HepG2 (cell line): Measurements from ENCODE around the gene DHRS9. TPM values are rescaled to one million over a fixed set of nuclear protein-coding genes. Genes with fewer than 3 reads are reported as not detected.

Source experiments
- ATAC-seq: fragments of 200-7000 bp; cut with Tn5 transposase; 3 replicates; pipeline ENCODE4 v1.9.1; 2020; ENCODE audit warnings: mild to moderate bottlenecking, moderate library complexity
- BruUV-seq: library from RNA; stranded (reverse); fragments of 400-500 nt; replicated peaks from 2 replicates; lab custom pipeline; 2021; lab: Mats Ljungman, UMichigan
- CTCF ChIA-PET: fragments of 300-600 bp; formaldehyde crosslinking; extraction: SDS; loops from one replicate; lab custom pipeline; 2021; ENCODE audit warnings: low total read pairs, inconsistent platforms, low intra/inter-chr PET ratio; lab: Yijun Ruan, JAX
- POLR2A ChIA-PET: fragments of 350-600 bp; sonication (Branson Sonifier 250); formaldehyde crosslinking; loops from one replicate; lab custom pipeline; 2020; ENCODE audit warnings: antibody characterized with exemption, inconsistent platforms; lab: Yijun Ruan, JAX
- DNase-seq: peaks from one replicate; pipeline ENCODE4 v3.0.0-alpha.2; 2015; ENCODE audit warnings: low spot score
- FAIRE-seq: peaks from 3 replicates; lab custom pipeline; 2011; peaks lifted over from hg19 to GRCh38; lab: Jason Lieb, UNC
- H2AFZ ChIP-seq: one replicate; pipeline ENCODE4 v1.6.1; 2011; ENCODE audit warnings: low read length, inconsistent platforms
- H3K27ac ChIP-seq: fragments of 300-600 bp; 3 replicates; pipeline ENCODE4 v1.8.0; 2011; ENCODE audit warnings: mixed run types, mild to moderate bottlenecking, mixed read lengths, low read length, inconsistent platforms; ENCODE audit not compliant: insufficient read depth; ENCODE audit errors: extremely low read length
- H3K27me3 ChIP-seq, 2 experiments: fragments of 200-600 bp in 1 of 2; 2 replicates in 1 of 2; 3 replicates in 1 of 2; pipeline versions ENCODE4 v1.6.0 to v1.8.0; 2011; ENCODE audit warnings: low read length in 2 of 2, mild to moderate bottlenecking in 2 of 2, moderate library complexity in 2 of 2, inconsistent platforms in 1 of 2; ENCODE audit not compliant: insufficient read depth in 2 of 2, control insufficient read depth in 1 of 2
- H3K36me3 ChIP-seq, 2 experiments: fragments of 200-600 bp in 1 of 2; replicated peaks in 1 of 2; 2 replicates in 1 of 2; 3 replicates in 1 of 2; pipeline versions ENCODE4 v1.5.1 to v1.8.0; 2011; ENCODE audit warnings: low read length in 2 of 2, inconsistent platforms in 1 of 2; ENCODE audit not compliant: insufficient read depth in 2 of 2, control insufficient read depth in 1 of 2
- H3K4me1 ChIP-seq: 2 replicates; pipeline ENCODE4 v1.5.1; 2012; ENCODE audit warnings: low read length, inconsistent platforms; ENCODE audit not compliant: insufficient read depth
- H3K4me2 ChIP-seq: 2 replicates; pipeline ENCODE4 v1.6.0; 2011; ENCODE audit warnings: low read depth, low read length, inconsistent platforms
- H3K4me3 ChIP-seq, 3 experiments: fragments of 200-600 bp in 1 of 3; sonication (generic), shearing (Covaris generic) in 1 of 3; replicated peaks in 1 of 3; 2 replicates each; pipeline ENCODE4 v1.5.1; 2011 to 2016; ENCODE audit warnings: low read length in 3 of 3, inconsistent platforms in 2 of 3, low read depth in 2 of 3, mild to moderate bottlenecking in 2 of 3, control low read depth in 1 of 3, mixed read lengths in 1 of 3; ENCODE audit not compliant: insufficient read depth in 1 of 3
- H3K79me2 ChIP-seq: one replicate; pipeline ENCODE4 v1.6.1; 2011; ENCODE audit warnings: low read length, inconsistent platforms; ENCODE audit not compliant: insufficient read depth
- H3K9ac ChIP-seq: 2 replicates; pipeline ENCODE4 v1.6.0; 2011; ENCODE audit warnings: mild to moderate bottlenecking, low read depth, low read length, inconsistent platforms; ENCODE audit not compliant: insufficient read depth
- H3K9me3 ChIP-seq: 2 replicates; pipeline ENCODE4 v1.5.1; 2012; ENCODE audit warnings: mild to moderate bottlenecking, low read length
- H4K20me1 ChIP-seq: 2 replicates; pipeline ENCODE4 v1.6.0; 2011; ENCODE audit warnings: inconsistent platforms, mild to moderate bottlenecking, low read length, moderate library complexity; ENCODE audit not compliant: insufficient read depth
- RARG ChIP-seq: sonication (generic); formaldehyde crosslinking; IDR thresholded peaks from 2 replicates; pipeline ENCODE4 v1.4.0; 2020; ENCODE audit warnings: low read depth, mild to moderate bottlenecking, missing genetic modification reagents
- RBFOX2 ChIP-seq: fragments of 200-400 bp; formaldehyde crosslinking; IDR thresholded peaks from 2 replicates; pipeline ENCODE4 v1.6.1; 2017; ENCODE audit warnings: low read depth, mild to moderate bottlenecking, low read length
- YY1 ChIP-seq: IDR thresholded peaks from 2 replicates; pipeline ENCODE4 v1.6.1; 2011; ENCODE audit warnings: low read length, low read depth, moderate library complexity, mild to moderate bottlenecking; ENCODE audit not compliant: insufficient read depth, insufficient replicate concordance
- ZFP82 ChIP-seq: sonication (generic); formaldehyde crosslinking; IDR thresholded peaks from 2 replicates; pipeline ENCODE4 v1.5.1; 2020; ENCODE audit warnings: mild to moderate bottlenecking, missing genetic modification reagents, borderline replicate concordance
- ZNF749 ChIP-seq: sonication (generic); formaldehyde crosslinking; IDR thresholded peaks from 2 replicates; pipeline ENCODE4 v1.8.0; 2022; ENCODE audit warnings: mild to moderate bottlenecking, missing genetic modification reagents, moderate library complexity, borderline replicate concordance
- ZNF777 ChIP-seq: sonication (generic); formaldehyde crosslinking; IDR thresholded peaks from 2 replicates; pipeline ENCODE4 v1.4.0; 2020; ENCODE audit warnings: missing genetic modification reagents
- WGBS: methylation state at CpG from one replicate; pipeline ENCODE4 v1.1.6; 2017; ENCODE audit warnings: low lambda C conversion rate; 5-methylcytosine and 5-hydroxymethylcytosine counted together
- in situ Hi-C: cut with HindIII; loops from 2 replicates; pipeline ENCODE4 v1.10.0; 2017; ENCODE audit warnings: low pct_unique_long_range_greater_than_20kb; ENCODE audit not compliant: extremely low pct_ligation_motif_present
- intact Hi-C: fragments of 100-400 bp; cut with micrococcal nuclease; formaldehyde crosslinking; loops from one replicate; pipeline ENCODE4 v1.10.0; 2022; ENCODE audit not compliant: unreplicated experiment
- polyA plus RNA-seq, 8 experiments: library from polyadenylated mRNA; depleted of rRNA in 3 of 8; stranded (reverse) in 7 of 8; unstranded in 1 of 8; fragments of >200 nt; fragmentation: Illumina TruSeq in 4 of 8; extraction: Trizol in 4 of 8; gene quantifications; 2 replicates each; pipeline versions ENCODE4 v1.2.1 to v1.2.3, GENCODE V29; 2011 to 2016; ENCODE audit warnings: low read depth in 4 of 8, missing spikeins in 1 of 8, mixed read lengths in 1 of 8; ENCODE audit not compliant: insufficient read depth in 1 of 8
- total RNA-seq, 5 experiments: library from RNA; depleted of rRNA; stranded (reverse); fragments of >200 nt; fragmentation: Illumina TruSeq; extraction: Trizol; gene quantifications; 2 replicates each; pipeline ENCODE4 v1.2.3, GENCODE V29; 2016; ENCODE audit warnings: low read depth in 1 of 5
- TF ChIP-seq, protein P1 (sequence below): sonication (generic); formaldehyde crosslinking; IDR thresholded peaks from 2 replicates; pipeline ENCODE4 v1.4.0; 2020; ENCODE audit warnings: missing genetic modification reagents, borderline replicate concordance

Gene DHRS9
- total and polyA plus RNA-seq, 2 of the 13 experiments (the other 11 are each of a cell fraction or from before 2014, with no cell fraction given) = not detected

DNA sequence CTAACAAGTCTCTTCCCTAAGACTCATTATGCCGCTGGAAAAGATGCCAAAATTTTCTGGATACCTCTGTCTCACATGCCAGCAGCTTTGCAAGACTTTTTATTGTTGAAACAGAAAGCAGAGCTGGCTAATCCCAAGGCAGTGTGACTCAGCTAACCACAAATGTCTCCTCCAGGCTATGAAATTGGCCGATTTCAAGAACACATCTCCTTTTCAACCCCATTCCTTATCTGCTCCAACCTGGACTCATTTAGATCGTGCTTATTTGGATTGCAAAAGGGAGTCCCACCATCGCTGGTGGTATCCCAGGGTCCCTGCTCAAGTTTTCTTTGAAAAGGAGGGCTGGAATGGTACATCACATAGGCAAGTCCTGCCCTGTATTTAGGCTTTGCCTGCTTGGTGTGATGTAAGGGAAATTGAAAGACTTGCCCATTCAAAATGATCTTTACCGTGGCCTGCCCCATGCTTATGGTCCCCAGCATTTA, 26.3 kb downstream of the DHRS9 start (continued):
- TF ChIP-seq ZNF749 = no peak
- TF ChIP-seq, all 625 proteins: peak for 0

DNA sequence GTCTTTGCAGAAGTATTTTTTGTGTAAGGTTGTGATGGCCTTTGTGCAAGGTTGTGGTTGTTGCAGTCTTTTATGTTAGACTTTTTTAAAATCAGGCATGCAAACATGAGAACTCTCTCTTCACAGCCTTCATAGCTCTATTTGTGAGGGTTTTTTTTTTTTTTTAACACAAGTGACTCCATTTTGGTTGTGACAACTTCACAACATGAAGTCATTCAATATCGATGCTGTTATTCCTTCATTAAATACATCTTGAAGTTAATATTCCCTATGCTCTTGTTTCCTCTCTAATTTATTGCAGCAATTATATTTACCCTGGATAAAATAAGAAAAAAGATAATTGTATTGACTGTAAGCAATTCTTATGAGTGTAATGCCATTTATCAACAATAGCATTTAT, 35.5 kb downstream of the DHRS9 start:
- no peak for TF ChIP-seq RBFOX2
- TF ChIP-seq ZNF777 (CRISPR knock-in tag) = no peak
- TF ChIP-seq, protein P1, sequence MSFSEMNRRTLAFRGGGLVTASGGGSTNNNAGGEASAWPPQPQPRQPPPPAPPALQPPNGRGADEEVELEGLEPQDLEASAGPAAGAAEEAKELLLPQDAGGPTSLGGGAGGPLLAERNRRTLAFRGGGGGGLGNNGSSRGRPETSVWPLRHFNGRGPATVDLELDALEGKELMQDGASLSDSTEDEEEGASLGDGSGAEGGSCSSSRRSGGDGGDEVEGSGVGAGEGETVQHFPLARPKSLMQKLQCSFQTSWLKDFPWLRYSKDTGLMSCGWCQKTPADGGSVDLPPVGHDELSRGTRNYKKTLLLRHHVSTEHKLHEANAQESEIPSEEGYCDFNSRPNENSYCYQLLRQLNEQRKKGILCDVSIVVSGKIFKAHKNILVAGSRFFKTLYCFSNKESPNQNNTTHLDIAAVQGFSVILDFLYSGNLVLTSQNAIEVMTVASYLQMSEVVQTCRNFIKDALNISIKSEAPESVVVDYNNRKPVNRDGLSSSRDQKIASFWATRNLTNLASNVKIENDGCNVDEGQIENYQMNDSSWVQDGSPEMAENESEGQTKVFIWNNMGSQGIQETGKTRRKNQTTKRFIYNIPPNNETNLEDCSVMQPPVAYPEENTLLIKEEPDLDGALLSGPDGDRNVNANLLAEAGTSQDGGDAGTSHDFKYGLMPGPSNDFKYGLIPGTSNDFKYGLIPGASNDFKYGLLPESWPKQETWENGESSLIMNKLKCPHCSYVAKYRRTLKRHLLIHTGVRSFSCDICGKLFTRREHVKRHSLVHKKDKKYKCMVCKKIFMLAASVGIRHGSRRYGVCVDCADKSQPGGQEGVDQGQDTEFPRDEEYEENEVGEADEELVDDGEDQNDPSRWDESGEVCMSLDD (CRISPR knock-in tag) = no peak
- TF ChIP-seq RARG (CRISPR knock-in tag) = no peak
- TF ChIP-seq ZFP82 (CRISPR knock-in tag) = no peak
- TF ChIP-seq YY1 = no peak
- ChIA-PET POLR2A (no interaction called here), CTCF (no interaction called here)
- WGBS = 2% methylated on average over 1 of the region's 1 CpG
- Histone ChIP-seq H3K4me3 (no peak overlapping the region), H3K27ac (no peak overlapping the region), H3K4me1 (no peaks in the 10 kb centered on the region), H3K4me2 (no peak overlapping the region), H4K20me1 (no peaks in the 10 kb centered on the region), H3K36me3 (no peaks in the 10 kb centered on the region), H3K27me3 (peaks cover 0 to 5% of the 10 kb centered on the region in 2 experiments; a peak in 2 of 5 replicates), H2AFZ (no peak overlapping the region), H3K9me3 (no peaks in the 10 kb centered on the region), H3K79me2 (no peaks in the 10 kb centered on the region), H3K9ac (no peak overlapping the region)
- ATAC-seq (no peak), FAIRE-seq (no peak), DNase-seq (no peak)
- intact Hi-C loops (loop anchor here (5.0 kb wide), 1 partner anchor 172 kb away; no protein-coding TSS in a partner anchor), in situ Hi-C loops (loop anchor here (5.0 kb wide), 2 partner anchors 37 to 292 kb away; no protein-coding TSS in a partner anchor)
- no TSS peak for BruUV-seq
